Measurements from ENCODE around the gene ARHGAP40. TPM values are rescaled to one million over a fixed set of nuclear protein-coding genes. Genes with fewer than 3 reads are reported as not detected.

The ARHGAP40 gene
- total RNA-seq, 1 experiment from 2014 or later, result 0.18 TPM

GRCh38 chr20:38602185-38602581, 574 bp downstream of the ARHGAP40 start:
- no TSS peak for BruUV-seq (replicated peaks)
- in situ Hi-C loops (cut with HindIII; ENCODE audit: low pct_unique_long_range_greater_than_20kb, low sequenced_read_pairs) (no loop called here), intact Hi-C loops (cut with micrococcal nuclease; ENCODE audit: unreplicated experiment) (no loop called here)
- TF ChIP-seq REST (IDR thresholded peaks at IDR 0.05; ENCODE audit: insufficient read depth in 1 of 2, low read depth in 2 of 2, low read length in 1 of 2), result no peak
- Histone ChIP-seq H3K4me1 (ENCODE audit: control insufficient read depth, insufficient read depth, low read length) (peaks cover 5% of the 10 kb centered on the region), H3K36me3 (ENCODE audit: control insufficient read depth, insufficient read depth, low read length) (no peaks in the 10 kb centered on the region), H3K27ac (ENCODE audit: low read length) (no peak overlapping the region), H3K27me3 (ENCODE audit: control insufficient read depth, insufficient read depth, low read length) (peaks cover 9% of the 10 kb centered on the region), H3K4me3 (ENCODE audit: low read depth in 2 of 2, low read length in 2 of 2) (peak overlapping the region in 1 of 2 experiments; percentile 23; a peak in 1 of 4 replicates), H3K9me3 (ENCODE audit: control insufficient read depth, insufficient read depth, low read depth, low read length) (no peaks in the 10 kb centered on the region)
- POLR2A ChIA-PET, result no interaction called here
- DNase-seq (ENCODE audit: low read depth, low spot score) (no peak), ATAC-seq (peak; percentile 36)
- CTCF ChIA-PET, result no interaction called here

DNA sequence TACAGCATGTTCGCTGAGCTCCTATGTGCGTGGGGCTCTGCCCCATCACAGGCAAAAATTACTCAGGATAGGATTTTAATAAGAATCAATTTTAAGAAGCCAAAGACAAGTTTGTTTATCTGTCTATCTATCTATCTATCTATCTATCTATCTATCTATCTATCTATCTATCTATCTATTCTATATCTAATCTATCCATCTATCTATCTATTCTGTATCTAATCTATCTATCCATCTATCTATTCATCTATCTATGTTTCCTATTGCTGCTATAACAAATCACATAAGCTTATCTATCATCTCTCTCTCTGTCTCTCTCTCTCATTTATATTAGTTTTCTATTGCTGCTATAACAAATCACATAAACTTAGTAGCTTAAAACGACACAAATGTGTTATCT, 1.7 kb downstream of the ARHGAP40 start:
- Histone ChIP-seq H3K27ac (ENCODE audit: low read length) (no peak overlapping the region), H3K36me3 (ENCODE audit: control insufficient read depth, insufficient read depth, low read length) (no peaks in the 10 kb centered on the region), H3K4me3 (ENCODE audit: low read depth in 2 of 2, low read length in 2 of 2) (no peak overlapping the region), H3K4me1 (ENCODE audit: control insufficient read depth, insufficient read depth, low read length) (peaks cover 5% of the 10 kb centered on the region), H3K27me3 (ENCODE audit: control insufficient read depth, insufficient read depth, low read length) (peaks cover 9% of the 10 kb centered on the region), H3K9me3 (ENCODE audit: control insufficient read depth, insufficient read depth, low read depth, low read length) (no peaks in the 10 kb centered on the region)
- POLR2A ChIA-PET, result no interaction called here
- in situ Hi-C loops (cut with HindIII; ENCODE audit: low pct_unique_long_range_greater_than_20kb, low sequenced_read_pairs), result no loop called here
- BruUV-seq (replicated peaks), result no TSS peak
- CTCF ChIA-PET, result no interaction called here
- intact Hi-C loops (cut with micrococcal nuclease; ENCODE audit: unreplicated experiment), result no loop called here
- ATAC-seq (no peak), DNase-seq (ENCODE audit: low read depth, low spot score) (no peak)
- TF ChIP-seq POLR2AphosphoS5 (IDR thresholded peaks at IDR 0.05; ENCODE audit: low read depth, low read length) (no peak), SIN3A (IDR thresholded peaks at IDR 0.05; ENCODE audit: borderline replicate concordance, insufficient read depth, low read depth, low read length) (no peak), TCF7L2 (IDR thresholded peaks at IDR 0.05; ENCODE audit: low read depth, low read length) (no peak), CTCF (IDR thresholded peaks at IDR 0.05) (no peak), REST (IDR thresholded peaks at IDR 0.05; ENCODE audit: insufficient read depth in 1 of 2, low read depth in 2 of 2, low read length in 1 of 2) (no peak)
